ENCODE results near the gene OR51I2. TPM values are rescaled to one million over a fixed set of nuclear protein-coding genes. Genes with fewer than 3 reads are reported as not detected.

OR51I2 gene
- total and polyA plus RNA-seq, 8 donors: not detected

- 88 to 93% methylated on average over 4 of the region's 4 CpGs for WGBS, 2 donors
These were observed 39.8 kb downstream of the OR51I2 start for GRCh38 chr11:5488798-5489399.

GRCh38 chr11:5489576-5490357 lies 40.6 kb downstream of the OR51I2 start:
- WGBS, 2 donors: 37 to 41% methylated on average over 5 of the region's 5 CpGs

More at GRCh38 chr11:5488798-5489399, 39.8 kb downstream of the OR51I2 start:
- FAIRE-seq (no peak), ATAC-seq (no peak), DNase-seq (no peak)
- H3K27ac ChIP-seq: no peak overlapping the region
- H3K9me3 ChIP-seq: no peaks in the 10 kb centered on the region
- no peaks in the 10 kb centered on the region for H3K36me3 ChIP-seq
- TF ChIP-seq CTCF (IDR thresholded peaks at IDR 0.05): no peak
- no peak overlapping the region for H3K4me3 ChIP-seq
- no peaks in the 10 kb centered on the region for H3K27me3 ChIP-seq
- no peaks in the 10 kb centered on the region for H3K4me1 ChIP-seq
- intact Hi-C loops (cut with DNase I): no loop called here

GRCh38 chr11:5499671-5500070 lies 50.5 kb downstream of the OR51I2 start:
- no peak for FAIRE-seq
- WGBS, 2 donors: 49 to 64% methylated on average over 2 of the region's 2 CpGs

More at GRCh38 chr11:5489576-5490357, 40.6 kb downstream of the OR51I2 start:
- no peaks in the 10 kb centered on the region for H3K27me3 ChIP-seq
- intact Hi-C loops (cut with DNase I): no loop called here
- H3K4me1 ChIP-seq: no peaks in the 10 kb centered on the region
- TF ChIP-seq CTCF (IDR thresholded peaks at IDR 0.05): no peak
- FAIRE-seq: no peak
- H3K4me3 ChIP-seq: no peak overlapping the region
- no peak for DNase-seq
- no peaks in the 10 kb centered on the region for H3K9me3 ChIP-seq
- ATAC-seq: no peak
- H3K36me3 ChIP-seq: no peaks in the 10 kb centered on the region
- no peak overlapping the region for H3K27ac ChIP-seq

GRCh38 chr11:5500393-5500801 lies 51.3 kb downstream of the OR51I2 start:
- intact Hi-C loops (cut with DNase I): no loop called here
- H3K27me3 ChIP-seq: no peaks in the 10 kb centered on the region
- H3K4me3 ChIP-seq: no peak overlapping the region
- no peaks in the 10 kb centered on the region for H3K9me3 ChIP-seq
- ATAC-seq (no peak), DNase-seq (no peak), FAIRE-seq (no peak)
- WGBS, 2 donors: 76 to 80% methylated on average over 6 of the region's 6 CpGs
- H3K36me3 ChIP-seq: no peaks in the 10 kb centered on the region
- H3K27ac ChIP-seq: no peak overlapping the region
- H3K4me1 ChIP-seq: no peaks in the 10 kb centered on the region
- no peak for TF ChIP-seq CTCF (IDR thresholded peaks at IDR 0.05)

More at GRCh38 chr11:5499671-5500070, 50.5 kb downstream of the OR51I2 start:
- no peak overlapping the region for H3K4me3 ChIP-seq
- no peak for DNase-seq
- H3K9me3 ChIP-seq: no peaks in the 10 kb centered on the region
- no peaks in the 10 kb centered on the region for H3K36me3 ChIP-seq
- H3K27me3 ChIP-seq: no peaks in the 10 kb centered on the region
- H3K4me1 ChIP-seq: no peaks in the 10 kb centered on the region
- H3K27ac ChIP-seq: no peak overlapping the region
- no peak for ATAC-seq
- intact Hi-C loops (cut with DNase I): no loop called here
- no peak for TF ChIP-seq CTCF (IDR thresholded peaks at IDR 0.05)
